Activated T-helper 17 cell treated with anti-CD3 and anti-CD28 coated beads, Interleukin-2, amount 50 U/mL, for 72 hours (primary cell): ENCODE results near the gene MAN2A1. TPM values are rescaled to one million over a fixed set of nuclear protein-coding genes. Genes with fewer than 3 reads are reported as not detected.

Source experiments
- ATAC-seq: fragments of 150-1000 bp; cut with Tn5 transposase; replicated peaks from 2 replicates; pipeline ENCODE4 v1.10.0; 2021; ENCODE audit warnings: mild to moderate bottlenecking, moderate library complexity
- H3K27ac Mint-ChIP-seq: one replicate; pipeline ENCODE4 v1.8.0; 2022; ENCODE audit warnings: mixed read lengths
- H3K27me3 Mint-ChIP-seq: one replicate; pipeline ENCODE4 v1.8.0; 2022; ENCODE audit warnings: mixed read lengths
- H3K36me3 Mint-ChIP-seq: one replicate; pipeline ENCODE4 v1.8.0; 2022; ENCODE audit warnings: low read depth, mild to moderate bottlenecking, mixed read lengths
- H3K4me1 Mint-ChIP-seq: one replicate; pipeline ENCODE4 v1.8.0; 2022; ENCODE audit warnings: mixed read lengths
- H3K4me3 Mint-ChIP-seq: one replicate; pipeline ENCODE4 v1.8.0; 2022; ENCODE audit warnings: mild to moderate bottlenecking, mixed read lengths
- H3K9me3 Mint-ChIP-seq: one replicate; pipeline ENCODE4 v1.8.0; 2022; ENCODE audit warnings: mixed read lengths
- total RNA-seq, 2 donors: library from RNA; stranded (reverse); gene quantifications; one replicate each; pipeline ENCODE4 v1.2.3, GENCODE V29; 2022

MAN2A1 gene
- total RNA-seq, 2 donors from 2014 or later = 17.8 to 28.1 TPM

GRCh38 chr5:109707531-109707930, 17.8 kb downstream of the MAN2A1 start:
- ATAC-seq = no peak
- Mint-ChIP-seq H3K4me3 (no peak overlapping the region), H3K9me3 (no peaks in the 10 kb centered on the region), H3K27me3 (no peaks in the 10 kb centered on the region), H3K36me3 (no peaks in the 10 kb centered on the region), H3K4me1 (peaks cover 35% of the 10 kb centered on the region), H3K27ac (no peak overlapping the region)

GRCh38 chr5:109708813-109709212, 19.1 kb downstream of the MAN2A1 start:
- no peak overlapping the region for H3K4me3 Mint-ChIP-seq
- peaks cover 35% of the 10 kb centered on the region for H3K4me1 Mint-ChIP-seq
- no peak overlapping the region for H3K27ac Mint-ChIP-seq
- no peaks in the 10 kb centered on the region for H3K9me3 Mint-ChIP-seq
- H3K36me3 Mint-ChIP-seq = peaks cover 10% of the 10 kb centered on the region
- ATAC-seq = no peak
- H3K27me3 Mint-ChIP-seq = no peaks in the 10 kb centered on the region

- H3K9me3 Mint-ChIP-seq = no peaks in the 10 kb centered on the region
- no peak overlapping the region for H3K4me3 Mint-ChIP-seq
- ATAC-seq = no peak
- no peak overlapping the region for H3K27ac Mint-ChIP-seq
- H3K27me3 Mint-ChIP-seq = no peaks in the 10 kb centered on the region
- peaks cover 14% of the 10 kb centered on the region for H3K36me3 Mint-ChIP-seq
- peaks cover 35% of the 10 kb centered on the region for H3K4me1 Mint-ChIP-seq
Measured at GRCh38 chr5:109709225-109709624, 19.5 kb downstream of the MAN2A1 start.

DNA sequence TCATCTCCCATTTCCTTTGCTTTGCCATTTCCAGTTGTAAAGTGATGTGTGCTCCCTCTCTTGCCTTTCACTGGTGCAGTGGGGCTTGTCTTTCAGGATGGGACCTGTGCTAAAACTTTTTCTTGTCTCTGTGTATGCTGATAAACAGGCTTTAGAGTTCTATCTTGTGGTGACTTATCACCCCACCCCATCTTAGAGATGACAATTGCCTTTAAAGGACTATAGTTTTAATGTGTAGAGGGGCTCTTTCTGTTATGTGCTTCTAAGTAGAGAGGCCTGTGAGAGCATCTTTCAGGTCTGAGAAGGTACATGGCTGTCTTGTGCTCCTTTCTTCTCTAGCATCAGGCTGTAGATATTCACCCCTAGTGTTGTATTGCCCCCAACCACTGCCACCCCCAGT, 21.9 kb downstream of the MAN2A1 start:
- no peak for ATAC-seq
- Mint-ChIP-seq H3K36me3 (peaks cover 36% of the 10 kb centered on the region), H3K4me1 (peaks cover 24% of the 10 kb centered on the region), H3K4me3 (no peak overlapping the region), H3K27me3 (no peaks in the 10 kb centered on the region), H3K27ac (no peak overlapping the region), H3K9me3 (no peaks in the 10 kb centered on the region)

- Mint-ChIP-seq H3K27ac (no peak overlapping the region), H3K36me3 (peaks cover 54% of the 10 kb centered on the region), H3K4me1 (peaks cover 12% of the 10 kb centered on the region), H3K4me3 (no peak overlapping the region), H3K9me3 (no peaks in the 10 kb centered on the region), H3K27me3 (no peaks in the 10 kb centered on the region)
- no peak for ATAC-seq
Measured at GRCh38 chr5:109713453-109713852, 23.7 kb downstream of the MAN2A1 start.

DNA sequence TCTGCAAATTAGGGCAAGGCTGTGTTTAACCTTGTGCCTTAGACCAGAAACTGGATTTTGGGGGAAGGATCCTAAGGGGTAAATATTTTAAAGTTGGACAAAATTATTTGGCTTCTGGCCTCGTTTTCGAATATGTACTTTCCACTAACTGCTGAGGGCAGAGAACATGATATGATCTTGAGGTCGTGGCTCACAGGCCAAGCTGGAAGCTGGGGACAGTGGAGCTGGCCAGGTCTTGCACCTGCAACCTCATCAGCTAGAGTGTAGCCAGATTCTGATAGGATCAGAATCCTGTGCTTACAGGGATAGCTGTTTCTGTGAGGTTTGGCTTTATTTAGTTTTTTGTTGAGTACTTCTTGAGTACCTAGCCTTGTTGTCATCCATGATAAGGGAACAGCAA, 24.9 kb downstream of the MAN2A1 start:
- no peaks in the 10 kb centered on the region for H3K9me3 Mint-ChIP-seq
- peaks cover 63% of the 10 kb centered on the region for H3K36me3 Mint-ChIP-seq
- H3K27ac Mint-ChIP-seq = no peak overlapping the region
- no peak for ATAC-seq
- no peak overlapping the region for H3K4me3 Mint-ChIP-seq
- H3K27me3 Mint-ChIP-seq = no peaks in the 10 kb centered on the region
- peaks cover 8% of the 10 kb centered on the region for H3K4me1 Mint-ChIP-seq

DNA sequence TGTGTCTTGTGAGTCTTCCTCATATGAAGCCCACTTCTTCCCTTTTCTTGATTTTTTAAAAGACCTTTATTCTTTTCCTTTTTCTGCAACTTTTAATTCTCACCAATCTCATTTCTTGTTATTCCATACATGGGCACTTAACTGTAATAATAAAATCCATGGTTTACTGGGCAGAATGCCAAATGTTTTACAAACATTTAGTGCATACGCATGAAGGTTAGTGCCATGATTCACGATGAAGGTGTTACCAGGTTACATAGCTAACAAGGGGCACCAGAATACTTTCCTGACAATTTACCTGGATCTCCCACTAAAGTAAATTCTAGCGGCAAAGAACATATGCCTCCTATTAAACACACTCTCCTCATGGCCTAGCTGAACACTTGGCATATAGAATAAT, 28.5 kb downstream of the MAN2A1 start:
- ATAC-seq = no peak
- H3K4me1 Mint-ChIP-seq = no peaks in the 10 kb centered on the region
- H3K4me3 Mint-ChIP-seq = no peak overlapping the region
- peaks cover 79% of the 10 kb centered on the region for H3K36me3 Mint-ChIP-seq
- no peaks in the 10 kb centered on the region for H3K9me3 Mint-ChIP-seq
- H3K27me3 Mint-ChIP-seq = no peaks in the 10 kb centered on the region
- no peak overlapping the region for H3K27ac Mint-ChIP-seq

DNA sequence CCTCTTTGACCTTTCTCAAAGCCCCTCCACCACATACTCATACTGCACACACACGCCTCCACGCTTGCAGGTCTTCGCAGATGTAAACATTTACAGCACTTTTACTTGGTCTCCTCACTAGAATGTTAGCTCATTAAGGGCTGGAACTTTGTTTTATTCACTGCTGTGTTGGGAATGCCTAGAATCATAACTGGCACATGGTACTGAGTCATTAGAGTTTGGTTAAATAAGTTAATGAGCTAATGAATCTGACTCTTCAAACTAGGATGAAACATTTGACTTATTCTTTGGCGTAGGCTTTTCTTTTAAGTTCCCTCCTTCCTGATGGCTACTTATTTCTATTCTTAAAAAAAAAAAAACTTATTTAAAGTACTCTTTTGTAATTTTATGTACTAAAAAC, 28.9 kb downstream of the MAN2A1 start:
- Mint-ChIP-seq H3K4me3 (no peak overlapping the region), H3K36me3 (peaks cover 79% of the 10 kb centered on the region), H3K9me3 (no peaks in the 10 kb centered on the region), H3K27ac (no peak overlapping the region), H3K27me3 (no peaks in the 10 kb centered on the region), H3K4me1 (no peaks in the 10 kb centered on the region)
- ATAC-seq = no peak

GRCh38 chr5:109719978-109720377, 30.3 kb downstream of the MAN2A1 start:
- peaks cover 73% of the 10 kb centered on the region for H3K36me3 Mint-ChIP-seq
- H3K4me3 Mint-ChIP-seq = no peak overlapping the region
- H3K27ac Mint-ChIP-seq = no peak overlapping the region
- H3K4me1 Mint-ChIP-seq = no peaks in the 10 kb centered on the region
- H3K9me3 Mint-ChIP-seq = no peaks in the 10 kb centered on the region
- no peak for ATAC-seq
- H3K27me3 Mint-ChIP-seq = no peaks in the 10 kb centered on the region

DNA sequence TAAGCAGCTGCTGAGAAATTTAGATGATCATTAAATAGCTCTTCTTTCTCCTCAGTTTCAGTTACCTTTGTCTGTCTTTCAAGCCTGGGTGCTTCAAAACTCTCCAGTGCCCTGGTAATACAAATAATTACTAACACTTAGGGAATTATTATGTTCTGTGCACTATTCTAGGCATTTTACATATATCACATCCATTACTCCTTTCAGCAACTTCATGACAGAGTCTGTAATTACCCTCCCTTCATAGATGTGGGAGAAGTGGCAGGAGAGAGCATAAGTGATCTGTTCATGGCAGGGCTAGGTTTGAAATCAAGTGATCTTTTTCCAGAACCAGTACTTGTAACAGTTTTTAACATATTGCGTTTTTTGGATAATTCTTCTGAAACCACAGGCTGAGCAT, 32.0 kb downstream of the MAN2A1 start:
- H3K27ac Mint-ChIP-seq = no peak overlapping the region
- ATAC-seq = no peak
- no peaks in the 10 kb centered on the region for H3K9me3 Mint-ChIP-seq
- H3K36me3 Mint-ChIP-seq = peaks cover 56% of the 10 kb centered on the region
- H3K4me1 Mint-ChIP-seq = no peaks in the 10 kb centered on the region
- no peaks in the 10 kb centered on the region for H3K27me3 Mint-ChIP-seq
- no peak overlapping the region for H3K4me3 Mint-ChIP-seq

- no peak for ATAC-seq
- Mint-ChIP-seq H3K4me1 (no peaks in the 10 kb centered on the region), H3K36me3 (peaks cover 52% of the 10 kb centered on the region), H3K27ac (no peak overlapping the region), H3K4me3 (no peak overlapping the region), H3K27me3 (no peaks in the 10 kb centered on the region), H3K9me3 (no peaks in the 10 kb centered on the region)
Measured at GRCh38 chr5:109723606-109724005, 33.9 kb downstream of the MAN2A1 start.

GRCh38 chr5:109725135-109725534, 35.4 kb downstream of the MAN2A1 start:
- Mint-ChIP-seq H3K27me3 (no peaks in the 10 kb centered on the region), H3K9me3 (no peaks in the 10 kb centered on the region), H3K4me3 (no peak overlapping the region), H3K4me1 (no peaks in the 10 kb centered on the region), H3K36me3 (peaks cover 46% of the 10 kb centered on the region), H3K27ac (no peak overlapping the region)
- no peak for ATAC-seq

GRCh38 chr5:109739741-109740728, 50.3 kb downstream of the MAN2A1 start:
- H3K36me3 Mint-ChIP-seq = peaks cover 71% of the 10 kb centered on the region
- no peaks in the 10 kb centered on the region for H3K9me3 Mint-ChIP-seq
- H3K27me3 Mint-ChIP-seq = no peaks in the 10 kb centered on the region
- no peak overlapping the region for H3K4me3 Mint-ChIP-seq
- H3K27ac Mint-ChIP-seq = peak overlapping the region; percentile 39
- H3K4me1 Mint-ChIP-seq = peaks cover 17% of the 10 kb centered on the region
- ATAC-seq = no peak

- Mint-ChIP-seq H3K9me3 (no peaks in the 10 kb centered on the region), H3K4me3 (no peak overlapping the region)
Measured at GRCh38 chr5:109740966-109741365, 51.2 kb downstream of the MAN2A1 start.

GRCh38 chr5:109741390-109741789, 51.7 kb downstream of the MAN2A1 start:
- Mint-ChIP-seq H3K27me3 (no peaks in the 10 kb centered on the region), H3K36me3 (peaks cover 63% of the 10 kb centered on the region), H3K4me3 (no peak overlapping the region), H3K4me1 (peaks cover 17% of the 10 kb centered on the region), H3K27ac (no peak overlapping the region), H3K9me3 (no peaks in the 10 kb centered on the region)
- ATAC-seq = no peak

More at GRCh38 chr5:109740966-109741365, 51.2 kb downstream of the MAN2A1 start:
- no peak for ATAC-seq
- peaks cover 17% of the 10 kb centered on the region for H3K4me1 Mint-ChIP-seq
- no peaks in the 10 kb centered on the region for H3K27me3 Mint-ChIP-seq
- H3K27ac Mint-ChIP-seq = no peak overlapping the region
- peaks cover 67% of the 10 kb centered on the region for H3K36me3 Mint-ChIP-seq
